ENCODE results near the gene EIF4E2.

The EIF4E2 gene

GRCh38 chr2:232597362-232598079, 47.0 kb downstream of the EIF4E2 start:
- Histone ChIP-seq H3K27ac (ENCODE audit: insufficient read depth, low read depth, low read length, poor library complexity, severe bottlenecking) (no peak overlapping the region), H3K27me3 (ENCODE audit: control insufficient read depth, insufficient read depth, low read length, poor library complexity, severe bottlenecking) (no peaks in the 10 kb centered on the region), H3K4me1 (ENCODE audit: control insufficient read depth, insufficient read depth, low read length) (no peaks in the 10 kb centered on the region), H3K4me3 (ENCODE audit: insufficient read depth, low read depth, low read length) (no peak overlapping the region), H3K9me3 (ENCODE audit: control insufficient read depth, low read length) (no peaks in the 10 kb centered on the region), H3K36me3 (ENCODE audit: control insufficient read depth, insufficient read depth, low read length) (no peaks in the 10 kb centered on the region)
- 79 to 82% methylated on average over 7 of the region's 7 CpGs for WGBS, 2 experiments

- Histone ChIP-seq H3K27ac (ENCODE audit: insufficient read depth, low read depth, low read length, poor library complexity, severe bottlenecking) (no peak overlapping the region), H3K36me3 (ENCODE audit: control insufficient read depth, insufficient read depth, low read length) (no peaks in the 10 kb centered on the region), H3K4me1 (ENCODE audit: control insufficient read depth, insufficient read depth, low read length) (no peaks in the 10 kb centered on the region), H3K27me3 (ENCODE audit: control insufficient read depth, insufficient read depth, low read length, poor library complexity, severe bottlenecking) (no peaks in the 10 kb centered on the region), H3K9me3 (ENCODE audit: control insufficient read depth, low read length) (no peaks in the 10 kb centered on the region), H3K4me3 (ENCODE audit: insufficient read depth, low read depth, low read length) (no peak overlapping the region)
- 83 to 84% methylated on average over 4 of the region's 4 CpGs for WGBS, 2 experiments
These were observed 47.8 kb downstream of the EIF4E2 start for GRCh38 chr2:232598293-232598692.

GRCh38 chr2:232600053-232600773, 49.7 kb downstream of the EIF4E2 start:
- H3K4me3 ChIP-seq (ENCODE audit: insufficient read depth, low read depth, low read length) = no peak overlapping the region
- no peaks in the 10 kb centered on the region for H3K36me3 ChIP-seq (ENCODE audit: control insufficient read depth, insufficient read depth, low read length)
- H3K27me3 ChIP-seq (ENCODE audit: control insufficient read depth, insufficient read depth, low read length, poor library complexity, severe bottlenecking) = no peaks in the 10 kb centered on the region
- no peaks in the 10 kb centered on the region for H3K4me1 ChIP-seq (ENCODE audit: control insufficient read depth, insufficient read depth, low read length)
- no peak overlapping the region for H3K27ac ChIP-seq (ENCODE audit: insufficient read depth, low read depth, low read length, poor library complexity, severe bottlenecking)
- no peaks in the 10 kb centered on the region for H3K9me3 ChIP-seq (ENCODE audit: control insufficient read depth, low read length)
- 87 to 88% methylated on average over 17 of the region's 17 CpGs for WGBS, 2 experiments

- H3K4me3 ChIP-seq (ENCODE audit: insufficient read depth, low read depth, low read length) = no peak overlapping the region
- 77 to 100% methylated on average over 1 to 3 of the region's 3 CpGs for WGBS, 2 experiments
- no peaks in the 10 kb centered on the region for H3K9me3 ChIP-seq (ENCODE audit: control insufficient read depth, low read length)
- H3K36me3 ChIP-seq (ENCODE audit: control insufficient read depth, insufficient read depth, low read length) = no peaks in the 10 kb centered on the region
- no peak overlapping the region for H3K27ac ChIP-seq (ENCODE audit: insufficient read depth, low read depth, low read length, poor library complexity, severe bottlenecking)
- H3K27me3 ChIP-seq (ENCODE audit: control insufficient read depth, insufficient read depth, low read length, poor library complexity, severe bottlenecking) = no peaks in the 10 kb centered on the region
- no peaks in the 10 kb centered on the region for H3K4me1 ChIP-seq (ENCODE audit: control insufficient read depth, insufficient read depth, low read length)
These were observed 52.8 kb downstream of the EIF4E2 start for GRCh38 chr2:232603283-232603682.

- no peak overlapping the region for H3K4me3 ChIP-seq (ENCODE audit: insufficient read depth, low read depth, low read length)
- no peaks in the 10 kb centered on the region for H3K4me1 ChIP-seq (ENCODE audit: control insufficient read depth, insufficient read depth, low read length)
- H3K27me3 ChIP-seq (ENCODE audit: control insufficient read depth, insufficient read depth, low read length, poor library complexity, severe bottlenecking) = no peaks in the 10 kb centered on the region
- WGBS, 2 experiments = 90 to 93% methylated on average over 10 of the region's 10 CpGs
- no peaks in the 10 kb centered on the region for H3K9me3 ChIP-seq (ENCODE audit: control insufficient read depth, low read length)
- no peaks in the 10 kb centered on the region for H3K36me3 ChIP-seq (ENCODE audit: control insufficient read depth, insufficient read depth, low read length)
- no peak overlapping the region for H3K27ac ChIP-seq (ENCODE audit: insufficient read depth, low read depth, low read length, poor library complexity, severe bottlenecking)
These were observed 54.0 kb downstream of the EIF4E2 start for GRCh38 chr2:232604535-232604934.

GRCh38 chr2:232607011-232607410, 56.5 kb downstream of the EIF4E2 start:
- Histone ChIP-seq H3K27ac (ENCODE audit: insufficient read depth, low read depth, low read length, poor library complexity, severe bottlenecking) (no peak overlapping the region), H3K4me3 (ENCODE audit: insufficient read depth, low read depth, low read length) (no peak overlapping the region), H3K27me3 (ENCODE audit: control insufficient read depth, insufficient read depth, low read length, poor library complexity, severe bottlenecking) (no peaks in the 10 kb centered on the region), H3K4me1 (ENCODE audit: control insufficient read depth, insufficient read depth, low read length) (peaks cover 3% of the 10 kb centered on the region), H3K9me3 (ENCODE audit: control insufficient read depth, low read length) (no peaks in the 10 kb centered on the region), H3K36me3 (ENCODE audit: control insufficient read depth, insufficient read depth, low read length) (no peaks in the 10 kb centered on the region)
- WGBS, 2 experiments = 92% methylated on average over 17 of the region's 17 CpGs

- H3K9me3 ChIP-seq (ENCODE audit: control insufficient read depth, low read length) = no peaks in the 10 kb centered on the region
- peaks cover 3% of the 10 kb centered on the region for H3K4me1 ChIP-seq (ENCODE audit: control insufficient read depth, insufficient read depth, low read length)
- WGBS, 2 experiments = 89 to 91% methylated on average over 8 of the region's 8 CpGs
- no peak overlapping the region for H3K4me3 ChIP-seq (ENCODE audit: insufficient read depth, low read depth, low read length)
- no peaks in the 10 kb centered on the region for H3K27me3 ChIP-seq (ENCODE audit: control insufficient read depth, insufficient read depth, low read length, poor library complexity, severe bottlenecking)
- H3K36me3 ChIP-seq (ENCODE audit: control insufficient read depth, insufficient read depth, low read length) = no peaks in the 10 kb centered on the region
- no peak overlapping the region for H3K27ac ChIP-seq (ENCODE audit: insufficient read depth, low read depth, low read length, poor library complexity, severe bottlenecking)
These were observed 59.1 kb downstream of the EIF4E2 start for GRCh38 chr2:232609607-232610006.

GRCh38 chr2:232610081-232610480, 59.6 kb downstream of the EIF4E2 start:
- WGBS, 2 experiments = 88 to 89% methylated on average over 3 of the region's 3 CpGs

GRCh38 chr2:232611061-232611460, 60.6 kb downstream of the EIF4E2 start:
- Histone ChIP-seq H3K4me3 (ENCODE audit: insufficient read depth, low read depth, low read length) (no peak overlapping the region), H3K27me3 (ENCODE audit: control insufficient read depth, insufficient read depth, low read length, poor library complexity, severe bottlenecking) (no peaks in the 10 kb centered on the region), H3K9me3 (ENCODE audit: control insufficient read depth, low read length) (no peaks in the 10 kb centered on the region), H3K27ac (ENCODE audit: insufficient read depth, low read depth, low read length, poor library complexity, severe bottlenecking) (no peak overlapping the region), H3K4me1 (ENCODE audit: control insufficient read depth, insufficient read depth, low read length) (peaks cover 3% of the 10 kb centered on the region), H3K36me3 (ENCODE audit: control insufficient read depth, insufficient read depth, low read length) (no peaks in the 10 kb centered on the region)
- WGBS, 2 experiments = 79 to 84% methylated on average over 6 of the region's 6 CpGs

More at GRCh38 chr2:232610081-232610480, 59.6 kb downstream of the EIF4E2 start:
- no peaks in the 10 kb centered on the region for H3K9me3 ChIP-seq (ENCODE audit: control insufficient read depth, low read length)
- no peaks in the 10 kb centered on the region for H3K27me3 ChIP-seq (ENCODE audit: control insufficient read depth, insufficient read depth, low read length, poor library complexity, severe bottlenecking)
- H3K27ac ChIP-seq (ENCODE audit: insufficient read depth, low read depth, low read length, poor library complexity, severe bottlenecking) = no peak overlapping the region
- H3K4me1 ChIP-seq (ENCODE audit: control insufficient read depth, insufficient read depth, low read length) = peaks cover 3% of the 10 kb centered on the region
- H3K36me3 ChIP-seq (ENCODE audit: control insufficient read depth, insufficient read depth, low read length) = no peaks in the 10 kb centered on the region
- H3K4me3 ChIP-seq (ENCODE audit: insufficient read depth, low read depth, low read length) = no peak overlapping the region

- Histone ChIP-seq H3K4me3 (ENCODE audit: insufficient read depth, low read depth, low read length) (no peak overlapping the region), H3K9me3 (ENCODE audit: control insufficient read depth, low read length) (no peaks in the 10 kb centered on the region), H3K36me3 (ENCODE audit: control insufficient read depth, insufficient read depth, low read length) (no peaks in the 10 kb centered on the region), H3K4me1 (ENCODE audit: control insufficient read depth, insufficient read depth, low read length) (peaks cover 3% of the 10 kb centered on the region), H3K27me3 (ENCODE audit: control insufficient read depth, insufficient read depth, low read length, poor library complexity, severe bottlenecking) (no peaks in the 10 kb centered on the region), H3K27ac (ENCODE audit: insufficient read depth, low read depth, low read length, poor library complexity, severe bottlenecking) (no peak overlapping the region)
- 46 to 52% methylated on average over 9 of the region's 9 CpGs for WGBS, 2 experiments
These were observed 61.2 kb downstream of the EIF4E2 start for GRCh38 chr2:232611559-232612218.
